HG02970 (cell line): ENCODE data around the gene EYS.

Experiments
- ATAC-seq: cut with Tn5 transposase; IDR thresholded peaks from one replicate; pipeline ENCODE4 v1.9.1; 2021; ENCODE audit warnings: mild to moderate bottlenecking, moderate library complexity, moderate number of reproducible peaks; ENCODE audit not compliant: unreplicated experiment, low FRiP score

Gene EYS

GRCh38 chr6:64681416-64682160 lies 1025.4 kb downstream of the EYS start:
- no peak for ATAC-seq

- no peak for ATAC-seq
These were observed 1026.6 kb downstream of the EYS start for GRCh38 chr6:64680446-64680845.

DNA sequence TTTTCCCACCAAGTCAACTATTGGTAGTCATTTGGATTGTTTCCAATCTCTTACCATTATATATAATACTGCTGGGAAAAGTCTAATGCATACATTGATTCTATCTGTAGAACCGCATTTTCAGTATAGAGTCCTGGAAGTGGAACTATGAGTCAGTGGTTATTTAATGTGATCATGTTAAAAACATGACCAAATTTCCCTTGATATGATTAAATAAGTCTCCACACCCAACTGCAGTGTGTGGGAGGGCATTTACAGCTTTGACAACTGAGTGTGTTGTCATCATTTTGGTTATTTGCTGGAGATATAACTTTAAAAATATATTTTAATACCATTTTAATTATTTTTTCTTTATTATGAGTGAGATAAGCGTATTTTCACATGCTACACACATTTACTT lies 1027.6 kb downstream of the EYS start:
- no peak for ATAC-seq

- ATAC-seq: no peak
These were observed 1034.4 kb downstream of the EYS start for GRCh38 chr6:64672651-64673050.

DNA sequence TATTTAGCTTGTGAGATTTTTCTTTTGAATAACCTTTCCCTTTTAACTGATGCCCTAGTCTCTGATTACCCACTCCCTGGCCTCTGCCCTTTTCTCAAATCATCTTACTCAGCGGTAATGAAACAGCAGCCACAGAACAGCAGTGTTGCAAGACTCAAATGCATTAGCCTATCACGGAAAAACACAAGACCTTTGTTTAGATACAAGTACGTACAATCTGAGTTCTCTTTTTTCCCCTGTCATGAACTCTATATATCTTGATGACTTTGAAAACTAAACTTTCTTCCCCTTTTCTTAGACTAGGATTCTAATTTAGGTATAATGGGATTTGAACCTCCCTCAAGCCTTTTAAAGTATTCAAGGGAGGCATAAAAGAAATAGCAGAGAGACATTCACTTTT lies 1034.9 kb downstream of the EYS start:
- no peak for ATAC-seq

GRCh38 chr6:64665137-64665536 lies 1041.9 kb downstream of the EYS start:
- ATAC-seq: no peak

DNA sequence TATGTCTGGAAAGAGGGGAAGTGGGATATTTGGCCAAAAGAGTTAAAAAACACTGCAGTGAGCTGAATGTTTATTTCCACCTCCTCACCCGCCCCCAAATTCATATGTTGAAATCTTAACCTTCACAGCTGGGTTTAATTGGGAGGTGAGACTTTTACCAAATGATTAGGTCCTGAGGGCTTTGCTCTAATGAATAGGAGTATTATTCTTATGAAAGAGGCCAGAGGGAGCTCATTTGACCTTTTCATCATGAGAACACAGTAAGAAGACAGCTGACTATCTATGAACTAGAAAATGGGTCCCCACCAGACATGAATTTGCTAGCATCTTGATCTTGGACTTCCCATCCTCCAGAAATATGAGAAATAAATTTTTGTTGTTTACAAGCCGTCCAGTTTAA lies 1042.5 kb downstream of the EYS start:
- ATAC-seq: no peak

- no peak for ATAC-seq
These were observed 1063.0 kb downstream of the EYS start for GRCh38 chr6:64644024-64644423.

DNA sequence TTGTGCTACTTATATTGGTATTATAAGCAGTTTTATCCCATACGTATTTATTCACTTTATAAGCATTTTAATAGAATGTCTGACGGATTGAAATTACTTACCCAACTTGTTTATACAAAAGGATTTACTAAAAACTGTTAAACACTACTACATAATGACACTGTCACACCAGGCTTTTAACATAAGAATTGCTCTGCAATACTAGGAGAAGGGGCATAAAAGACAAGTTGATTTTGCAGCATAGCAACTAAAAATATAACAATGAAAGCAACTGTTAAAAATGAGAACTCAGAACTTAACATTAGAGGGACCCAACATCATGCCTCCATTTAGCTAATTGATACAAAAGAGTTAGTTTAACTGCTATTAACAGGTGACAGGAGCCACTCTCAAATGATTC lies 1076.1 kb downstream of the EYS start:
- no peak for ATAC-seq

DNA sequence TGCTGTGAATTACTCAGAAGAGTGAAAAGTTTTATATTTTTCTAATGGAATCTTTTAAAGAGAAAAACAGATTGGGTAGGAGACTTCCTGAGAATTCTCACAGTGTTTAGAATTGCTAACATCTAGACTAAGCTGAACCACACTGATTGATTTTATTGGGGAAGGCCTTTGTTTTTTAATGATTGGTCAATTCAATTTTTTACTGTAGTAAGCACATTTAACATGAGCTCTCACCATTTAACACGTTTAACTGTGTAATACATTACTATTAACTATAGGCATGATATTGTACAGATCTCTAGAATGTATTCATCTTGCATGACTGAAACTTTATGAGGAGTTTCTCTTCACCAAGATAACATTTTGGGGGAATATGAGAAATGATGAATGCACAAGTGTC lies 1084.1 kb downstream of the EYS start:
- no peak for ATAC-seq

GRCh38 chr6:64602993-64603392 lies 1104.0 kb downstream of the EYS start:
- ATAC-seq: no peak

DNA sequence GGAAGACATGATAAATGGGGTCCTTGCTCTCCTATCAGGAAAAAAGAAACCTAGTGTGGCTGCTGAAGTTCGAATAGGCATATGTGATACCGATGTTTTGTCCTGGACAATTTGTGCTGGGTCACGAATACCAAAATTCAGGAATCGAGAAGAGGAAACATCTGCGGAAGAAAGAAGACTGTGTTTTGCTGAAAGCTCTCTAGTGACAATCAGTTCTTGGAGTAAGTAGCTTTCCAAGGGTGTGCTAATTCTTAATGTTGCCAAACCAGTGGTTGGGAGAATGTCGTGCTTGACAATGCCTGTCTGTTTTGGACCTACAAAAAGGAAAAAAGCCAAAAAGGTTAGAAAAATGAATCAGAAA lies 1115.4 kb downstream of the EYS start:
- no peak for ATAC-seq

- ATAC-seq: no peak
These were observed 1115.9 kb downstream of the EYS start for GRCh38 chr6:64590965-64591675.

DNA sequence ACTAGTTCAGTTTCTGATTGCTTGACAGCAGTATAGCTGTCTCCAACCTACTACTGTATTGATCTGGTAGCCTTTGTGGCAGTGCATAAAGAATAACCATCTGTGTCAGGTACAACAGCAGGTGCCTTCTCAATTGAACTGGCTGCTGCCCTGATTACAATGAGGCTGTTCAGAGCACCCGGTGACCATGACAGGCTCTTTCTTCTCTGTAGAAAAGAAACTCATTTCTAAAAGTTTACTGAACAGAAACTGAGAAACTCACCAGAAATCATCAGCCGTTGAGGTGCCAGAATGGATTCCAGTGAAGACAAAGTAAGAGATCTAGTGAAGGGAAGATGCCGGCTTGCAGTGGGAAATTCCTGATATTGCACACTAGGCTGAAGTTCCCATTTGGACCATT lies 1117.1 kb downstream of the EYS start:
- ATAC-seq: no peak

DNA sequence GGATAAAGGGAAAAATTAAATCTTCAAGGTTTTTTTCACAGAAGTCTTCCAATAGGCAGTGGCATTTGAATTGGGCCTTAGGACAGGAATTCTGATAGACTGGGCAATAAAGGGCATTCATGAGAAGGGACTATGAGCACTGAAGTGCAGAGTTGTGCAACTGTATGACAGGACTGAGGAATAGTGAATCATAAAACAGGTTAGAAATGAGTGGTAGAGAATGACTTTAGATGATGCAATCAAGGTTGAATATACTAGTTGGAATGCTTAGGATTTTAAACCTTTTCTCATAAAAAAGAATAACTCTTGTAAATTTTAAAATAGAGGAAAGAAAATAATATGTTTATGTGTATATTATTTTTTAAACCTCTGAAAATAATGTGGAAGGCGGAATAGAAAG lies 1126.7 kb downstream of the EYS start:
- no peak for ATAC-seq

DNA sequence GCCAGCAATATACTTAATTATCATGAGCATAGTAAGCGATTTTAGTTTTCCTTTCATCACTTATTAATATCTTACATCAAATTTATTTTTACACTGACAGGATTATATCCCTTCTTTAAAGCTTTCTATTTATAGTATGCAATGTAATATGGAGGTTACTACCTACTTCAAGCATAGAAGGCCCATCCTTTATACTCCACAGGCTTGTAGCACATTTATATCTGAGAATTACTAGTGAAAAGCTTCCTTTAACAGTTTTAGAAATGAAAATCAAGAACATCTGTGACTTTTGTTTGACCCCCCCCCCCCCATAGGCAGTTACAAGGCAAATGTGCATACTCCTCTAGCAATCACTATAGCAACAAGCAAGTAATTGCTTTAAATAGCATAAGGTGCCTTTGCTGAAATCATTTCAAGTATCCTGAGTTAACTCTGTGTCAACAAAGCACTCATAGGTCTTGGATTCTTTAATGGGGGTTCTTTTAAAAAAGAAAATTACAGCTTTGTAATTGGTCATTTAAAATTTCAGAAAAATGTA lies 1153.7 kb downstream of the EYS start:
- no peak for ATAC-seq

- ATAC-seq: no peak
These were observed 1159.3 kb downstream of the EYS start for GRCh38 chr6:64547594-64548268.

- no peak for ATAC-seq
These were observed 1167.1 kb downstream of the EYS start for GRCh38 chr6:64539917-64540316.

DNA sequence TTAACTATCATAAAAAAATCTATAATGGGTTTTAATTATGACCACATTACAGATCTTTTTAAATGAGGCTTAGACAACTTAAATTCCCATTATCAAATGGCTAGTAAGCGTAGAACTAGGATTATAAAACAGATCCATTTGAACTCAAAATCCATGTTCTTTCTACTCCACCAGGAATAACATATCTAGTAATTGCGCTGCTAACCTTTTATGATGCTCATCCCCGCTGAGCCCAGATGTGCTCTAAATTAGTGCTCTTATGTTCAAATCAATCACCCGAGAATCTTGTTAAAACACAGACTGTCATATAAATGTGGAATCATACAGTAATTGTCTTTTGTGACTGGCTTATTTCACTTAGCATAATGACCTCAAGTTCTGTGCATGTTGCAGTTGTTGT lies 1168.3 kb downstream of the EYS start:
- ATAC-seq: no peak

DNA sequence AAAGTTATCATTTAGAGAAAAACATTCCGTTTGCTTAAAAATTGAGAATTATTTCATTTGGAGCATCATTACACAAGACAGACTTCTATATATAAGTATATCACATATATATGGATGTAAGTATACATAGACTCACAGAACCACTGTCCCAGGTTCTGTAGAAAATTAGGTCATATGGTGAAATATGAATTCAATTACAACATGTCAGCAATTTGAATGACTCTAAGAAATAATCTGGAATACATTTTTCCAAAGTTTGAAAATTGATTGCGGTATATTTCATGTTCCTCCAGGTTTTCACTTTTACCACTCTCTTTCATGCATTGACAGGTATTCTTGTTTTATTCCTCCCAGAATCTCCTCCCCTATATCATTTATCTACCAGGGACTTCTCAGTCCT lies 1179.1 kb downstream of the EYS start:
- no peak for ATAC-seq

GRCh38 chr6:64522859-64523258 lies 1184.2 kb downstream of the EYS start:
- no peak for ATAC-seq
